NCI-H345 (cell line): Measurements from ENCODE around the gene FBXO42.
A peak's percentile ranks its signal among the peaks of the same experiment; 100 is the strongest.
"Not testable (repeated sequence)": the region's sequence is repeated elsewhere in the genome, so short reads cannot be mapped to it uniquely, and the experiment has no call there.

ENCODE experiments used
- DNase-seq: peaks from one replicate; lab custom pipeline; 2025; lab: John Stamatoyannopoulos, UW

FBXO42 gene

GRCh38 chr1:16243215-16243610, 109.1 kb downstream of the FBXO42 start:
- DNase-seq: no peak

GRCh38 chr1:16242556-16243214, 109.6 kb downstream of the FBXO42 start:
- DNase-seq: no peak

- DNase-seq: peak; percentile 29
Measured at GRCh38 chr1:16241221-16241708, 111.0 kb downstream of the FBXO42 start.

GRCh38 chr1:16239972-16240491, 112.2 kb downstream of the FBXO42 start:
- no peak for DNase-seq

GRCh38 chr1:16237343-16237830, 114.9 kb downstream of the FBXO42 start:
- no peak for DNase-seq

- peak; percentile 96 for DNase-seq
Measured at GRCh38 chr1:16236511-16237342, 115.6 kb downstream of the FBXO42 start, which contains the start of gene CPLANE2. Gene CPLANE2, minus strand, starts transcription at chr1:16237183. Its CDS starts 441 bp downstream, at chr1:16236742.

GRCh38 chr1:16235944-16236510, 116.3 kb downstream of the FBXO42 start:
- DNase-seq: peak; percentile 84

GRCh38 chr1:16235347-16235746, 116.9 kb downstream of the FBXO42 start:
- no peak for DNase-seq

- DNase-seq: no peak
Measured at GRCh38 chr1:16233431-16233830, 118.8 kb downstream of the FBXO42 start.

- DNase-seq: no peak
Measured at GRCh38 chr1:16232316-16232710, 120.0 kb downstream of the FBXO42 start.

- no peak for DNase-seq
Measured at GRCh38 chr1:16231331-16232315, 120.7 kb downstream of the FBXO42 start.

- no peak for DNase-seq
Measured at GRCh38 chr1:16230744-16231143, 121.5 kb downstream of the FBXO42 start.

GRCh38 chr1:16229976-16230740, 122.1 kb downstream of the FBXO42 start:
- no peak for DNase-seq

- DNase-seq: no peak
Measured at GRCh38 chr1:16226490-16227179, 125.6 kb downstream of the FBXO42 start.

GRCh38 chr1:16226129-16226489, 126.2 kb downstream of the FBXO42 start:
- DNase-seq: no peak

- no peak for DNase-seq
Measured at GRCh38 chr1:16224472-16224871, 127.8 kb downstream of the FBXO42 start.

GRCh38 chr1:16222716-16223115, 129.6 kb downstream of the FBXO42 start:
- DNase-seq: not testable (repeated sequence)

- no peak for DNase-seq
Measured at GRCh38 chr1:16221499-16221898, 130.8 kb downstream of the FBXO42 start.

- DNase-seq: no peak
Measured at GRCh38 chr1:16219968-16220500, 132.2 kb downstream of the FBXO42 start.

- no peak for DNase-seq
Measured at GRCh38 chr1:16218674-16219071, 133.6 kb downstream of the FBXO42 start.
